Peyer's patch (tissue), 4 donors: Measurements from ENCODE around the gene BLVRA. TPM values are rescaled to one million over a fixed set of nuclear protein-coding genes. Genes with fewer than 3 reads are reported as not detected.

Experiments
- DNase-seq, 3 donors: peaks; one replicate each; pipeline ENCODE4 v3.0.0-alpha.2; 2017 to 2019
- H3K27ac ChIP-seq, 4 donors: fragments of 200-600 bp; sonication (generic); one replicate each; pipeline ENCODE4 v1.5.1; 2016 to 2019
- H3K27me3 ChIP-seq, 2 donors: fragments of 200-600 bp; sonication (generic); one replicate each; pipeline ENCODE4 v1.5.1; 2019
- H3K36me3 ChIP-seq, 3 donors: fragments of 200-600 bp; sonication (generic); one replicate each; pipeline ENCODE4 v1.5.1; 2016 to 2019
- H3K4me1 ChIP-seq, 4 donors: fragments of 200-600 bp; sonication (generic); one replicate each; pipeline ENCODE4 v1.5.1; 2016 to 2019
- H3K4me3 ChIP-seq, 4 donors: fragments of 200-600 bp; sonication (generic); 1 replicate in 3 of 4; 2 replicates in 1 of 4; pipeline ENCODE4 v1.5.1; 2016 to 2019; ENCODE audit warnings: mild to moderate bottlenecking in 1 of 4
- H3K9me3 ChIP-seq, 4 donors: fragments of 200-600 bp; sonication (generic); one replicate each; pipeline ENCODE4 v1.5.1; 2016 to 2019; ENCODE audit warnings: mild to moderate bottlenecking in 1 of 4
- POLR2A ChIP-seq, 2 donors: fragments of 450-650 bp; IDR thresholded peaks; one replicate each; pipeline ENCODE4 v1.5.1; 2017; ENCODE audit warnings: antibody characterized with exemption in 2 of 2, mild to moderate bottlenecking in 2 of 2, moderate library complexity in 2 of 2
- total RNA-seq, 4 donors: library from RNA; depleted of rRNA; stranded (reverse); fragments of >200 nt; gene quantifications; one replicate each; pipeline ENCODE4 v1.1.0, GENCODE V29; 2016
- TF ChIP-seq, protein P1 (sequence below), 6 experiments: fragments of 450-650 bp in 4 of 6; fragments of 200-600 bp in 2 of 6; sonication (generic) in 1 of 6; IDR thresholded peaks; one replicate each; pipeline ENCODE4 v1.5.1; 2017 to 2019; ENCODE audit warnings: antibody characterized with exemption in 6 of 6, mild to moderate bottlenecking in 3 of 6, moderate library complexity in 1 of 6

The BLVRA gene
- total RNA-seq, 4 donors from 2014 or later = 2.8 to 38.8 (median 11.5) TPM

GRCh38 chr7:43758822-43759683 lies 573 bp downstream of the BLVRA start:
- peak overlapping the region; percentile 74 to 91 (median 84) for H3K4me3 ChIP-seq
- TF ChIP-seq, protein P1, sequence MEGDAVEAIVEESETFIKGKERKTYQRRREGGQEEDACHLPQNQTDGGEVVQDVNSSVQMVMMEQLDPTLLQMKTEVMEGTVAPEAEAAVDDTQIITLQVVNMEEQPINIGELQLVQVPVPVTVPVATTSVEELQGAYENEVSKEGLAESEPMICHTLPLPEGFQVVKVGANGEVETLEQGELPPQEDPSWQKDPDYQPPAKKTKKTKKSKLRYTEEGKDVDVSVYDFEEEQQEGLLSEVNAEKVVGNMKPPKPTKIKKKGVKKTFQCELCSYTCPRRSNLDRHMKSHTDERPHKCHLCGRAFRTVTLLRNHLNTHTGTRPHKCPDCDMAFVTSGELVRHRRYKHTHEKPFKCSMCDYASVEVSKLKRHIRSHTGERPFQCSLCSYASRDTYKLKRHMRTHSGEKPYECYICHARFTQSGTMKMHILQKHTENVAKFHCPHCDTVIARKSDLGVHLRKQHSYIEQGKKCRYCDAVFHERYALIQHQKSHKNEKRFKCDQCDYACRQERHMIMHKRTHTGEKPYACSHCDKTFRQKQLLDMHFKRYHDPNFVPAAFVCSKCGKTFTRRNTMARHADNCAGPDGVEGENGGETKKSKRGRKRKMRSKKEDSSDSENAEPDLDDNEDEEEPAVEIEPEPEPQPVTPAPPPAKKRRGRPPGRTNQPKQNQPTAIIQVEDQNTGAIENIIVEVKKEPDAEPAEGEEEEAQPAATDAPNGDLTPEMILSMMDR (IDR thresholded peaks at IDR 0.05) = no peak
- no peak for TF ChIP-seq POLR2A (IDR thresholded peaks at IDR 0.05)
- peak overlapping the region; percentile 65 to 78 (median 76) for H3K27ac ChIP-seq
- no peaks in the 10 kb centered on the region for H3K36me3 ChIP-seq
- peaks cover 0 to 21% (median 0%) of the 10 kb centered on the region in 4 donors for H3K4me1 ChIP-seq
- H3K27me3 ChIP-seq = no peaks in the 10 kb centered on the region
- DNase-seq = peak in 2 of 3 donors; percentile 30 to 65
- no peaks in the 10 kb centered on the region for H3K9me3 ChIP-seq

- Histone ChIP-seq H3K4me3 (no peak overlapping the region), H3K36me3 (no peaks in the 10 kb centered on the region), H3K4me1 (peaks cover 0 to 33% (median 0%) of the 10 kb centered on the region in 4 donors), H3K27ac (no peak overlapping the region), H3K9me3 (no peaks in the 10 kb centered on the region), H3K27me3 (no peaks in the 10 kb centered on the region)
- no peak for DNase-seq
- TF ChIP-seq POLR2A (IDR thresholded peaks at IDR 0.05) = no peak
- TF ChIP-seq, protein P1 (IDR thresholded peaks at IDR 0.05) = no peak
These were observed 2.4 kb downstream of the BLVRA start for GRCh38 chr7:43760861-43761260.

- H3K4me1 ChIP-seq = peaks cover 0 to 33% (median 0%) of the 10 kb centered on the region in 4 donors
- no peak for TF ChIP-seq POLR2A (IDR thresholded peaks at IDR 0.05)
- TF ChIP-seq, protein P1 (IDR thresholded peaks at IDR 0.05) = no peak
- no peaks in the 10 kb centered on the region for H3K9me3 ChIP-seq
- no peaks in the 10 kb centered on the region for H3K36me3 ChIP-seq
- DNase-seq = no peak
- no peaks in the 10 kb centered on the region for H3K27me3 ChIP-seq
- no peak overlapping the region for H3K4me3 ChIP-seq
- H3K27ac ChIP-seq = no peak overlapping the region
These were observed 2.9 kb downstream of the BLVRA start for GRCh38 chr7:43761382-43761781.

GRCh38 chr7:43761938-43762692 lies 3.6 kb downstream of the BLVRA start:
- Histone ChIP-seq H3K27ac (peak overlapping the region in 1 of 4 donors; percentile 21), H3K27me3 (no peaks in the 10 kb centered on the region), H3K4me3 (no peak overlapping the region), H3K9me3 (no peaks in the 10 kb centered on the region), H3K36me3 (no peaks in the 10 kb centered on the region), H3K4me1 (peaks cover 0 to 33% (median 0%) of the 10 kb centered on the region in 4 donors)
- no peak for TF ChIP-seq POLR2A (IDR thresholded peaks at IDR 0.05)
- TF ChIP-seq, protein P1 (IDR thresholded peaks at IDR 0.05) = no peak
- no peak for DNase-seq

DNA sequence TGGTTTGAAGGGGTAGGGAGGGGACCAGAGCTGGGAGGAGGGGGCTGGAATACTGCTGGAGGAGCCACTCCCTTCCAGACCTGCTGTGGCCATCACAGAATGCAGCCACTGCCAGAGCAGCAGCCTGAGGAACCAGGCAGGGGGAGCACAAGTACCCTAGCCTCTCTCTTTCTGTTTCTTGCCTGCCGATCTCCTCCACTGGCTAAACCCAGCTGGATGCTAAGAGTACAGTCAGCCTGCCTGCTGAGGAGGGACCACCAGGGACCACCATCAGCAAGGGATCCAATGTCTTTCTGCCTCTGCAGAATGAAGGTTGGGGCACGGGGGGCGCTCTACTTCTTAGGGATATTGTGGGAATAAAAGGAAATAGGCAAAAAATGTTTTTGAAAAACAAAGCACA lies 4.7 kb downstream of the BLVRA start:
- TF ChIP-seq, protein P1 (IDR thresholded peaks at IDR 0.05) = no peak
- no peak for TF ChIP-seq POLR2A (IDR thresholded peaks at IDR 0.05)
- Histone ChIP-seq H3K27ac (peak overlapping the region in 1 of 4 donors; percentile 46), H3K27me3 (no peaks in the 10 kb centered on the region), H3K9me3 (no peaks in the 10 kb centered on the region), H3K4me3 (no peak overlapping the region), H3K36me3 (no peaks in the 10 kb centered on the region), H3K4me1 (peaks cover 0 to 29% (median 0%) of the 10 kb centered on the region in 4 donors)
- DNase-seq = no peak
